H1 (cell line): ENCODE measurements around the gene PTGES2. TPM values are rescaled to one million over a fixed set of nuclear protein-coding genes. Genes with fewer than 3 reads are reported as not detected.

ENCODE experiments used
- BRCA1 ChIP-seq: IDR thresholded peaks from 2 replicates; pipeline ENCODE4 v1.6.1; 2012; ENCODE audit warnings: low read depth, low read length, improper control_type of control experiment
- GABPA ChIP-seq: IDR thresholded peaks from 2 replicates; pipeline ENCODE4 v1.6.1; 2011; ENCODE audit warnings: mild to moderate bottlenecking, low read length, moderate library complexity, borderline replicate concordance; ENCODE audit not compliant: insufficient read depth
- KDM1A ChIP-seq: fragments of 200-600, 300-600 bp; sonication (generic); IDR thresholded peaks from 2 replicates; pipeline ENCODE4 v1.7.1; 2016; ENCODE audit warnings: mild to moderate bottlenecking, low read length, borderline replicate concordance
- KDM4A ChIP-seq: IDR thresholded peaks from one replicate; pipeline ENCODE4 v1.7.1; 2012; ENCODE audit warnings: low read depth, mild to moderate bottlenecking, moderate library complexity, low read length, inconsistent platforms; ENCODE audit not compliant: severe bottlenecking
- MAFK ChIP-seq: IDR thresholded peaks from 2 replicates; pipeline ENCODE4 v1.6.1; 2012; ENCODE audit warnings: low read depth, mild to moderate bottlenecking, improper control_type of control experiment, low read length
- NRF1 ChIP-seq: IDR thresholded peaks from 2 replicates; pipeline ENCODE4 v1.6.1; 2011; ENCODE audit warnings: mild to moderate bottlenecking, low read depth, low read length, improper control_type of control experiment
- POLR2A ChIP-seq, 2 experiments: IDR thresholded peaks; 1 replicate in 1 of 2; 2 replicates in 1 of 2; pipeline ENCODE4 v1.6.1; 2011; ENCODE audit warnings: low read depth in 2 of 2, low read length in 2 of 2, mild to moderate bottlenecking in 2 of 2; ENCODE audit errors: control extremely low read depth in 1 of 2
- POLR2AphosphoS5 ChIP-seq: IDR thresholded peaks from 2 replicates; pipeline ENCODE4 v1.6.1; 2011; ENCODE audit warnings: low read depth, low read length
- RAD21 ChIP-seq, 2 experiments: IDR thresholded peaks in 1 of 2; conservative IDR thresholded peaks in 1 of 2; 2 replicates each; pipeline ENCODE4 v1.6.1; 2011; ENCODE audit warnings: low read depth in 2 of 2, low read length in 2 of 2, improper control_type of control experiment in 1 of 2, inconsistent platforms in 1 of 2, mild to moderate bottlenecking in 1 of 2, moderate library complexity in 1 of 2
- RFX5 ChIP-seq: IDR thresholded peaks from 2 replicates; pipeline ENCODE4 v1.6.1; 2011; ENCODE audit warnings: low read depth, low read length, improper control_type of control experiment, borderline replicate concordance
- SAP30 ChIP-seq: fragments of 300-600 bp; sonication (generic); IDR thresholded peaks from 2 replicates; pipeline ENCODE4 v1.7.1; 2012; ENCODE audit warnings: low read length, moderate library complexity, mild to moderate bottlenecking, inconsistent platforms; ENCODE audit not compliant: insufficient read depth, insufficient replicate concordance
- SP1 ChIP-seq: IDR thresholded peaks from 2 replicates; pipeline ENCODE4 v1.6.1; 2011; ENCODE audit warnings: low read depth, low read length
- TAF7 ChIP-seq: optimal IDR thresholded peaks from 2 replicates; pipeline ENCODE3; 2011; ENCODE audit warnings: low read depth, mild to moderate bottlenecking, inconsistent platforms, low read length, moderate library complexity, borderline replicate concordance
- USF2 ChIP-seq: IDR thresholded peaks from 2 replicates; pipeline ENCODE4 v1.6.1; 2011; ENCODE audit warnings: low read length, improper control_type of control experiment
- YY1 ChIP-seq: IDR thresholded peaks from 2 replicates; pipeline ENCODE4 v1.6.1; 2011; ENCODE audit warnings: low read depth, mild to moderate bottlenecking, low read length
- polyA plus RNA-seq, 7 experiments: library from polyadenylated mRNA; depleted of rRNA in 3 of 7; stranded (reverse) in 5 of 7; unstranded in 2 of 7; fragments of >200 nt in 5 of 7; fragments of 200-250 nt in 2 of 7; gene quantifications; 1 replicate in 5 of 7; 2 replicates in 1 of 7; 4 replicates in 1 of 7; pipeline versions ENCODE4 v1.2.1 to v1.2.3, GENCODE V29; 2011 to 2013; ENCODE audit warnings: missing spikeins in 2 of 7, mixed read lengths in 2 of 7
- total RNA-seq: library from RNA; stranded (reverse); fragmentation: NEBNext Ultra II Directional; extraction: Animal tissue kit (Norgen Biotek cat#: 25700); gene quantifications from 2 replicates; pipeline ENCODE4 v1.2.1, GENCODE V29; 2021
- TF ChIP-seq, protein P1 (sequence below), 3 experiments: IDR thresholded peaks; 1 replicate in 2 of 3; 2 replicates in 1 of 3; pipeline versions ENCODE4 v1.5.1 to v1.6.1; 2011; ENCODE audit warnings: low read length in 3 of 3, mild to moderate bottlenecking in 3 of 3, inconsistent platforms in 2 of 3, low read depth in 1 of 3, moderate library complexity in 1 of 3; ENCODE audit not compliant: insufficient read depth in 1 of 3; ENCODE audit errors: control extremely low read depth in 1 of 3
- TF ChIP-seq, protein P2 (sequence below): IDR thresholded peaks from 2 replicates; pipeline ENCODE4 v1.6.1; 2012; ENCODE audit warnings: inconsistent platforms
- TF ChIP-seq, protein P3 (sequence below): IDR thresholded peaks from 2 replicates; pipeline ENCODE4 v1.6.1; 2011; ENCODE audit warnings: low read depth, mild to moderate bottlenecking, low read length; ENCODE audit not compliant: insufficient read depth

Gene PTGES2
- total and polyA plus RNA-seq, 2 of the 8 experiments (the other 6 are each of a cell fraction or from before 2014, with no cell fraction given): 80.7 to 81.2 TPM

DNA sequence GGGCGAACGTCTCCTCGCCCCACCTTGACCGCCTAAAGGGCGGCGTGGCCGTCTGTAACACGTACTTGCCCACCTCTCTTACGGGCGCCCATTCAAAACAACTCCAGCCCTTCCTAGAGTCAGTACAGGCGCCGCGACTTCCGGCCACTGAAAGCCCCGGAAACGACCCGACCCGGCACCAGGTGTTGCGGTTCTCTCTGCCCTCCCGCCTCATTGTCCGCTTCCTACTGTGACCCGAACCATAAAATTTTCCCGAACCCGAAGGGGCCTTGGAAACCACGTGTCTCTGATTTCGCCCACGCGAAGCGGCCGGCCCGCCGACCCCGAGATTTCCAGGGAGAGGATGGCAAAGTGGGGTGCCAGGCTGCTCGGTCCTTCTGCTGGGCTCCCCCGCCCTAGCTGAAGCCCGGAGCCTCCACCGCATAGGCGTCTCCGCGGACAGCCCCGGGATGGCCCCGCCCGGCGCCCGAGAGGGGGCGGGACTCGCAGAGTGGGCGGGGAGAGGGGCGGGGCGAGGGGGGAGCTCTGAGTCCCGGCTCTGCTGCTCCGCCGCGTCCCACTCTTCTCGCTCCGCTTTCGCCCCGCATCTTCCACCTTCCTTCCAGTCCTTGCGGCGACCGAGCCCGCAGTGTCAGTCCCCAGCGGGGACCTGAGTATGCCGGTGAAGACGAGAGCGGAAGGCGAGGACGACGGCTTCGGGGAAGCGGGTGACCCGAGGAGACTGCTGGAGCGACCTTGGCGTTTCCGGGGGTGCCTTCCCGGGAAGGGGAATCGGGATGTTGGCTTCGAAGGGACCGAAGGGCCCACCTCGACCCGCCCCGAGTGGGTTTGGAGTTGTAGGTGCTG, 684 bp upstream of the PTGES2 start (continued):
- TF ChIP-seq, protein P1, sequence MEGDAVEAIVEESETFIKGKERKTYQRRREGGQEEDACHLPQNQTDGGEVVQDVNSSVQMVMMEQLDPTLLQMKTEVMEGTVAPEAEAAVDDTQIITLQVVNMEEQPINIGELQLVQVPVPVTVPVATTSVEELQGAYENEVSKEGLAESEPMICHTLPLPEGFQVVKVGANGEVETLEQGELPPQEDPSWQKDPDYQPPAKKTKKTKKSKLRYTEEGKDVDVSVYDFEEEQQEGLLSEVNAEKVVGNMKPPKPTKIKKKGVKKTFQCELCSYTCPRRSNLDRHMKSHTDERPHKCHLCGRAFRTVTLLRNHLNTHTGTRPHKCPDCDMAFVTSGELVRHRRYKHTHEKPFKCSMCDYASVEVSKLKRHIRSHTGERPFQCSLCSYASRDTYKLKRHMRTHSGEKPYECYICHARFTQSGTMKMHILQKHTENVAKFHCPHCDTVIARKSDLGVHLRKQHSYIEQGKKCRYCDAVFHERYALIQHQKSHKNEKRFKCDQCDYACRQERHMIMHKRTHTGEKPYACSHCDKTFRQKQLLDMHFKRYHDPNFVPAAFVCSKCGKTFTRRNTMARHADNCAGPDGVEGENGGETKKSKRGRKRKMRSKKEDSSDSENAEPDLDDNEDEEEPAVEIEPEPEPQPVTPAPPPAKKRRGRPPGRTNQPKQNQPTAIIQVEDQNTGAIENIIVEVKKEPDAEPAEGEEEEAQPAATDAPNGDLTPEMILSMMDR (IDR thresholded peaks at IDR 0.05; ENCODE audit: control extremely low read depth in 1 of 3, insufficient read depth in 1 of 3, low read depth in 1 of 3, low read length in 3 of 3): no peak
- TF ChIP-seq SP1 (0 out of 2 replicates have a peak, but pooled peaks have one; percentile 27), MAFK (no peak), BRCA1 (no peak), KDM4A (peak; percentile 6), KDM1A (no peak), SAP30 (peak; percentile 26), POLR2AphosphoS5 (0 out of 2 replicates have a peak, but pooled peaks have one; percentile 17), NRF1 (no peak), USF2 (no peak), POLR2A (IDR thresholded peaks at IDR 0.05; ENCODE audit: control extremely low read depth in 1 of 2, low read depth in 2 of 2, low read length in 2 of 2) (peak in 1 of 2 experiments; percentile 38; a peak in 1 of 3 replicates), YY1 (no peak), TAF7 (peak; percentile 24), GABPA (peak; percentile 73), RAD21 (IDR thresholded peaks at IDR 0.05 in 1 of 2, conservative IDR thresholded peaks at IDR 0.05 in 1 of 2; ENCODE audit: low read depth in 2 of 2, low read length in 2 of 2) (no peak), RFX5 (no peak)
- TF ChIP-seq, protein P2, sequence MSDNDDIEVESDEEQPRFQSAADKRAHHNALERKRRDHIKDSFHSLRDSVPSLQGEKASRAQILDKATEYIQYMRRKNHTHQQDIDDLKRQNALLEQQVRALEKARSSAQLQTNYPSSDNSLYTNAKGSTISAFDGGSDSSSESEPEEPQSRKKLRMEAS: peak; percentile 86
- TF ChIP-seq, protein P3, sequence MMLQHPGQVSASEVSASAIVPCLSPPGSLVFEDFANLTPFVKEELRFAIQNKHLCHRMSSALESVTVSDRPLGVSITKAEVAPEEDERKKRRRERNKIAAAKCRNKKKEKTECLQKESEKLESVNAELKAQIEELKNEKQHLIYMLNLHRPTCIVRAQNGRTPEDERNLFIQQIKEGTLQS: peak; percentile 41; the same call in 1 of the 2 replicates
